Adipose tissue (tissue), 3 donors: ENCODE results near the gene OR51B6. TPM values are rescaled to one million over a fixed set of nuclear protein-coding genes. Genes with fewer than 3 reads are reported as not detected.
"Not testable (repeated sequence)": the region's sequence is repeated elsewhere in the genome, so short reads cannot be mapped to it uniquely, and the experiment has no call there.

Experiments
- H3K27ac ChIP-seq: one replicate; pipeline ENCODE4 v1.5.1; 2013; ENCODE audit warnings: low read depth, low read length
- WGBS, 3 donors: extraction: QIAGEN DNeasy Blood & Tissue Kit; methylation state at CpG; one replicate each; pipeline ENCODE4 v1.1.7; 2013; 5-methylcytosine and 5-hydroxymethylcytosine counted together
- polyA plus RNA-seq, 3 donors: library from polyadenylated mRNA; stranded (reverse); fragments of 200-250 nt; gene quantifications; one replicate each; pipeline ENCODE4 v1.2.3, GENCODE V29; 2013
- donor health status: healthy with polysubstance abuse.
- donor health status: Bipolar disorder and iron deficiency.
- donor health status: healthy.

The OR51B6 gene, protein sequence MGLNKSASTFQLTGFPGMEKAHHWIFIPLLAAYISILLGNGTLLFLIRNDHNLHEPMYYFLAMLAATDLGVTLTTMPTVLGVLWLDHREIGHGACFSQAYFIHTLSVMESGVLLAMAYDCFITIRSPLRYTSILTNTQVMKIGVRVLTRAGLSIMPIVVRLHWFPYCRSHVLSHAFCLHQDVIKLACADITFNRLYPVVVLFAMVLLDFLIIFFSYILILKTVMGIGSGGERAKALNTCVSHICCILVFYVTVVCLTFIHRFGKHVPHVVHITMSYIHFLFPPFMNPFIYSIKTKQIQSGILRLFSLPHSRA
- polyA plus RNA-seq, result not detected

DNA sequence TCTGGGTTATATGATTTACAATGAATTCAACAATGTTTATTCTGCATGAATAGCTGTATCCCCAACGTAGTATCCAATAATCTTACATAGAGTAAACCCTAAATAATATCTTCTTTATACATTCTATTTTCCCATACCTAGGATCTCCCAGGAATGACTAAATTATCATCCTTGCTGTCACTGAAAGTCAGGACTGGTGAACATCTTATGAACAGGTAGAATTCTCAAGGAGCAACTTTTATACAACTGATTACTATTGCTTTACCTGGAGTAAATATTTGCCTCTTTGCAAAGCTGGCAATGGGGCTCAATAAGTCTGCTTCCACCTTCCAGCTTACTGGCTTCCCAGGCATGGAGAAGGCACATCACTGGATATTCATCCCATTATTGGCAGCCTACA lies at the start of gene OR51B6:
TSS of gene OR51B6 (plus strand) at position 301 of the 400 bp plus-strand sequence. CDS start at position 301, 0 bp downstream.
- 46 to 77% (median 63%) methylated on average over 1 of the region's 1 CpG for WGBS, 3 donors
- H3K27ac ChIP-seq, result no peak within 1 kb of the TSS

DNA sequence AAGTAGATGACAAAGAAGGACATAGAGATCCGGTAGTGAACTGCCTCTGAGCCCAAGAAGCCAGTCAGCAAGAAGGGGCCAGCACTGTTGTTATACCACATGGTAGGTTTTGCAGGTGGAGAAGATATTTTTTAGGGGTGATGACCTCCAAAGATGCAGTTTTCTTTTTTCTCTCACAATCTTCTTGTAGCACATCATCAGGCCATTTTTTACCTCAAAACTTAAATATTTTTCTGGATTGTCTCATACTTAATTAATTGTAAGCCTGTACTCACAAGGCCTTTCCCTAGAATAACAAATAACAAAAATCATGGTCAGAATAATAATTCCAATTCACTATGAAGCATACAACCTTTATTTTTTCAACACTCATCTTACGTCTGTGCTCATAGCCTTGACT lies 49.5 kb upstream of the OR51B6 start, which contains the start of gene OR51B4:
TSS of gene OR51B4 (minus strand) at position 101 of the 400 bp plus-strand sequence. CDS start at position 101, 0 bp downstream.
- no peak within 1 kb of the TSS for H3K27ac ChIP-seq
- WGBS, 3 donors, result 70 to 90% (median 90%) methylated on average over 2 of the region's 2 CpGs

DNA sequence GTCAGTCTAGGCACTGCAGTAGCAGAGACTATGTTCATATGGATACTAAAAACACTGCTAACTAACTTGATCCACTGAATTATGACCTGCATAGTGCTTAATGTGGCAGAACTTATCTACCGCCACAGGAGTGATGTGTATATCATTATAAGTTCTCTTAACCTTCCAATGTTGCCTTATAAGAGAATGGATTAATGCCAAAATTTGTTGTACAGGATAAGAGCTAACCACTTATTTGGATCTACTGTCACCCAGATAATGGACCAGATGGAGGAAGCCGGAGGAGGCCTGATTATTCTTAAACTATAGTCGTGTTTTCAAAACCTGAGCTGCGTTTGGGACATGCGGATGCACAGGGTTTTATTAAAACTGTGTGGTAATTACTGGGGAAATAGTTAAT lies 47.7 kb upstream of the OR51B6 start:
- WGBS, 3 donors, result 70 to 80% (median 71%) methylated on average over 5 of the region's 5 CpGs
- no peak overlapping the region for H3K27ac ChIP-seq

DNA sequence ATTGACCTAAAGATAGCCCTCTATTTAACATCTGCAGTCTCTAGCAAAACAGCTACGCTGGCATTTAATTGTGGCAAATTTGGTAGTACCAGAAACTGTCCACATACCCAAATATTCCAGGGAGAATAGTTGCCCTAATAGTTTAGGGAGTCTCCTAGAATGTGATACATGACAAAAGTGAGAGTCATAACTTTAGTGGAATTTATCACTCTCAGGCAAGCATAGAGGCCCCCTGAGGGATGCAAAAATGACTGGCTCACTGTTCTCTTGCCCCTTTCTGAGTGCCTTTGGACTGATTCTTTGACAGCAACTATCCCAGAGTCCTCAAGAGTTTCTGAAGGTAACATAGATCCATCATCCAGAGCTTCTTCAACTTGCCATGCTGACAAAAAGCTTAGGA lies 47.3 kb upstream of the OR51B6 start:
- WGBS, 3 donors, result 60 to 92% (median 90%) methylated on average over 1 of the region's 1 CpG
- H3K27ac ChIP-seq, result no peak overlapping the region

DNA sequence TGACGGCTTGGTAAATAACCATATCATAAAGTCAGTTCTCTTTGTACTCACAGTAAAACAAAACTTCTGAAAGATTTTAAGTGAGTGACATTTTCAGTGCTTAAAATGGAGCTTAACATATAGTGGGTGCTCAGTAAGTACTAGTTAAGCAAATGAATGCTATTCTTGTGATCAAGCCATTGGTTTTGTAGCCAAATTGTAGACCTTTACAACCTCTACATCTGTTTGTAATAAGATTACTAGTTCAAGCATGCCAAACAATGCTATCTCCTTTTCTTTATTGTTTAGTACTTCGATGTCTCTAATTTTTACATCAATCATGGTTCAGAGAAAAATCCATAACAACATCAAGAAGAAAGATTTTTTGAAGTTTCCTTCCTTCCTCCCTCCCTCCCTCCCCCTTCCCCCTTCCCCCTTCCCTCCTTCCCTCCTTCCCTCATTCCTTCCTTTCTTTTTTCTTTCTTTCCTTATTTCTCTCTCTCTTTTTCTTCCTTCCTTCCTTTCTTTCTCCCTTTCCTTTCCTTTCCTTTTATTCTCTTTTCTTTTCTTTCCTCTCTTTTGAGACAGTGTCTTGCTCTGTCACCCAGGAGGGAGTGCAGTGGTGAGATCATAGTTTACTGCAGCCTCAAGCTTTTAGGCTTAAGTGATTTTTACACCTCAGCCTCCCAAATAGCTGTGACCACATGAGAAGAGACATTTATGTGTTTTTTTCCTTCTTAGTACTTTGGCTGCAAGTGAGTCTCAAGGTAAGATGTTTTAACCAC lies 43.9 kb upstream of the OR51B6 start:
- H3K27ac ChIP-seq, result no peak overlapping the region
- WGBS, 3 donors, result 58 to 91% (median 75%) methylated on average over 2 of the region's 2 CpGs

DNA sequence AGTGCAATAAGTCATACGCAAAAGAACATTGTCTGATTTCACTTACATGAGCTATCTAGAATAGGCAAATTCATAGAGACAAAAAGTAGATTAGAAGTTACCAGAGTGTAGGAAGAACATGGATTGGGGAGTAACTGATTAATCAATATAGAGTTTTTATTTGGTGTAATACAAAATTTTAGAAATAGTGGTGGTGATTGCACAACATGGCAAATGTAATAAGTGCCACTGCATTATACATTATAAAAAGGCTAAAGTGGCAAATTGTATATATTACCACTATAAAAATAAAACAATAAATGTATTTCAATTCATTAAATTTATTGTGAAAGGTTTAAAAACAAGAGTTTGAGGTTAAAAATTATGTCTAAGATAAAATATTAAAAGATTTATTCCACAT lies 40.9 kb upstream of the OR51B6 start:
- H3K27ac ChIP-seq, result no peak overlapping the region
- WGBS, 3 donors, result 94 to 95% (median 95%) methylated on average over 1 of the region's 1 CpG

DNA sequence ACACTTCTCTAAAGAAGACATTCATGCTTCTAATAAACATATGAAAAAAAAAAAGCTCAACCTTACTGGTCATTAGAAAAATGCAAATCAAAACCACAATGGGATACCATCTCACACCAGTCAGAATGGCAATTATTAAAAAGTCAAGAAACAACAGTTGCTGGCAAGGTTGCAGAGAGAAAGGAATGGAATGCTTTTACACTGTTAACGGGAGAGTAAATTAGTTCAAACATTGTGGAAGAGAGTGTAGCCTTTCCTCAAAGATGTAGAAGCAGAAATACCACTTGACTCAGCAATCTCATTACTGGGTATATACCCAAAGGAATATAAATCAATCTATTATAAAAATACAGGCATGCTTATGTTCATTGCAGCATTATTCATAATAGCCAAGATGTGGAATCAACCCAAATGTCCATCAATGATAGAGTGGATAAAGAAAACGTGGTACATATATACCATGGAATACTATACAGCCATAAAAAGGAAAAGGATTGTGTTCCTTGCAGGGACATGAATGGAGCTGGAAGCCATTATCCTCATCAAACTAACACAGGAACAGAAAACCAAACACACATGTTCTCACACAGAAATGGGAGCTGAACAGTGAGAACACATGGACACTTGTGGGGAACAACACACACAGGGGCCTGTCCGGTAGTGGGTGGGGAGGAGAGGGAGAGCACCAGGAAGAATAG lies 37.8 kb upstream of the OR51B6 start:
- 77 to 83% (median 82%) methylated on average over 3 of the region's 3 CpGs for WGBS, 3 donors
- H3K27ac ChIP-seq, result not testable (repeated sequence)

DNA sequence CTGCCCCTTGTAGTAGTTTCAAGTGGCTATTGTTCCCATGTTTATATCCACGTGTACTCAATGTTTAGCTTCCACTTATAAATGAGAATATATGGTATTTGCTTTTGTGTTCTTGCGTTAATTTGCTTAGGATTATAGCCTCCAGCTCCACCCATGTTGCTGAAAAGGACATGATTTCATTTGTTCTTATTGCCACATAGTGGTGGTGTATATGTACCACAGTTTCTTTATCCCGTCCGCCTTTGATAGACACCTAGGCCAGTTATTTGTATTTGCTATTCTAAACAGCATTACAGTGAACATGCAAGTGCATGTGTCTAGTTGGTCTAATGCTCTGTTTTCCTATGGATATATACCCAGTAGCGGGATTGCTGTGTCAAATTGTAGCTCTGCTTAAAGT lies 34.0 kb upstream of the OR51B6 start:
- 58 to 72% (median 70%) methylated on average over 5 of the region's 5 CpGs for WGBS, 3 donors
- H3K27ac ChIP-seq, result no peak overlapping the region

DNA sequence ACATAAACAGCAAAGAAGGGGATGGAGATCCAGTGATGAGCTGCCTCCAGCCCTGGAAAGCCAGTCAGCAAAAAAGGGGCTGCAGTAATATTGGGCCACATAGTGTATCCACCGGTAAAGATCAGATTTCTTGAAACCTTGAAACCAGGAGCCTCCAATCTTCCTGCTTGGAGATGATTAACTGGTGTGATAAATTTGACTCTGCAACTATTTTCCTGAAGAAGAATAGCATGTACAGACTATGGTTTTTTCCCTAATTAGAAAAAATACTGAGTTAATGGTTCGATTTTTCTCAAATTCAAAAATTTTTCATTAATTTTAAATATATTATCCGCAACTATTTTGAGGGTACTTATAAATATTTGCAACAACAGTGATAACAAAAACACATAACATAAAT lies 27.1 kb upstream of the OR51B6 start, which contains the start of gene OR51B2:
TSS of gene OR51B2 (minus strand) at position 101 of the 400 bp plus-strand sequence. CDS start at position 101, 0 bp downstream.
- WGBS, 3 donors, result 72 to 83% (median 76%) methylated on average over 3 of the region's 3 CpGs
- no peak within 1 kb of the TSS for H3K27ac ChIP-seq

DNA sequence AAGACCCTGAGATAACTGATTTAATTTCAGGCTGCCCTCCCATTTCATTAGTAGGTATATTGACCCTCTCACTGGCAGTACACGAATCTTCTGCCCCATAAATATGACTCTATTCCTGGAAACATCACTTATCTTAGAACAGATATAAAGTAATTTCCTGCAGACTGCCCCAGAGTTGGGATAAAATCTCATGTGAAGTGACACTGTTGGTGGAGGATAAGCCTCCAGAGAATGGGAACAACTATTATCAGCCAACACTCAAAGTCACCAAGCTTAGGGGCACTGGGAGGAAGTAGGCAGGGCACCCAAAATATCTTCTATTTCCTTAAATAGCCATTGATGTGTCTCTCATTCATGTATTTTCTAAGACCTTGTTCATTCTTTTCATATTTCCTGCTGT lies 16.1 kb upstream of the OR51B6 start:
- no peak overlapping the region for H3K27ac ChIP-seq
- WGBS, 3 donors, result 37 to 43% (median 40%) methylated on average over 1 of the region's 1 CpG

DNA sequence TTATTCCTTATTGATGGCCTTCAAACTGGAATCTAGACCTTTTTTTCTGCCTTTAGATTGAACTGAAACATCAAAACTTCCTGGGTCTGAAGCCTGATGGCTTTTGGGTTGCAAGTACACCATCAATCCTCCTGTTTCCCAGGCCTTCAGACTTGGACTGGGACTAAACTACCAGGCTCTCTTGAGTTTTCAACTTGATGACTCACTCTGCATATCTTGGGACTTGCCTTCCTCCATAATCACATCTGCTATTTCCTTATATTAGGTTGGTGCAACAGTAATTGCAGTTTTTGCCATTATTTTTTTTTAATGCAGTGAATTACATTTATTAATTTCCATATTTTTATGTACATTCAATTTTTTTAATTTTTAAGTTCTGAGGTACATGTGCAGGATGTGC lies 15.0 kb upstream of the OR51B6 start:
- H3K27ac ChIP-seq, result no peak overlapping the region

DNA sequence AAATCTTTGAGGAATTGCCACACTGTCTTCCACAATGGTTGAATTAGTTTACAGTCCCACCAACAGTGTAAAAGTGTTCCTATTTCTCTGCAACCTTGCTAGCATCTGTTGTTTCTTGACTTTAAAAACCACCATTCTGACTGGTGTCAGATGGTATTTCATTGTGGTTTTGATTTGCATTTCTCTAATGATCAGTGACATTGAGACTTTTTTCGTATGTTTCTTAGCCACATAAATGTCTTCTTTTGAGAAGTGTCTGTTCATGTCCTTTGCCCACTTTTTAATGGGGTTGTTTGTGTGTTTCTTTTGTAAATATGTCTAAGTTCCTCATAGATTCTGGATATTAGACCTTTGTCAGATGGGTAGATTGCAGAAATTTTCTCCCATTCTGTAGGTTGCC lies 14.1 kb upstream of the OR51B6 start:
- WGBS, 3 donors, result 59 to 76% (median 67%) methylated on average over 1 of the region's 1 CpG
- not testable (repeated sequence) for H3K27ac ChIP-seq

DNA sequence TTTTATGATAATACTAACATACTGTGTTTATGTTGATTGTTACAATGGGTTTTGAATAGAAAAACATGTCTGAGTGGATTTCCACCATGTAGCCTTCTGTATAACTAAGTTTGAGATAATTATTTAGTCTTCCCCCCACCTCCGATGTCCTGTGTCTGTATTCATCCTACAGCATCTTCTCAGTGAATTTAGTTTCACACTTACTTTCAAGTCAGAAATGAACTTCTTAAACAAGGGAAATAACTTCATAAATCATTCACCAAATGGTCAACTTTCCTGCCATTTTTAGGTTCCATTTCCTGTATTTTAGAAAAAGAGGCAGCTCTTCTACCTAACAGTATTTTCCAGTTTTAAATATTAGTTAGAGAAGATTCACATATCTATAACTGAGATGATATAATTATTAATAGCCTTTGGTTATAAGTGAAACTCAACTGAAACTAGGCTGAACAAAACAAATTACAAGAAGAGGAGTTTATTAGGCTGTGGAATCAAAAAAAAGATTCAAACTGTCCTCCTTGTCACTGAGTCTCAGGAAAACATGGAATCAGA lies 11.5 kb upstream of the OR51B6 start:
- 69 to 83% (median 71%) methylated on average over 1 of the region's 1 CpG for WGBS, 3 donors

DNA sequence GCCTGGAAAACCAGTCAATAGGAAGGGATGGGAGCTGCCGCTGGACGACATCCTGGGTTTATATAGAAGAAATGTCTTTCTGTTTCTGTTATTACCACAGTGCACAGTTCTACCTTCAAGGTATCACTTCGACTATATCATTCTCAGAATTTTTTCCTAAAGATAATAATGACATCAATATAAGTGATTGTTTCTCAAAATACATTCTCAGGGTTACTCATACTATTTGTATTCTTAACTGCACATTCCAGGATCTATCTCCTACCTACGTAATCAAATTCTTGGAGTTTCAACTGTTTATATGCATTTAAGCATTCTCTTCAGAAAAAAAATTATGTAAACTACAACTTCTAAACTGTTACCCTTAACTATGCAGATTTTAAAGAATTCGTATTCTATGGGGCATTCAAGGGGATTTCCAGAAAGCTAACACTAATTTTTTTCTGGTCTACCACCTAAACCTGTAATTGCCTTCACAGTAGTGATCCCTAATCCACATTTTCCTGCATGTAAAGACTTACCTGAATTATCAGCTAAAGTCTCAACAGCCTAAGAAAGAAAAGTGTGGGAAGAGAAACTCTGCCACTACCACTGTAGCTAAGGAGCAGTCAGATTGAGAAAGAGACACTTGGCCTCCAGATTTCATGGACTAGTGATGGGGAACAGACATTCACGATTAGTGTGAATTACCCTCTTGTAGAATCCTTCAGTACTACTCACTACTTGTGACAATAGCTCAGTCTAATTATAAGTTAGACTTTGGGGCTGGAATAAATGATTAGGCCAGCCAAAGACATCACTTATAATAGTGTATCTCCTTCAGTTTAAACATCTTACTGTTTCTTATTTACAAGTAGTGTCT lies 7.6 kb upstream of the OR51B6 start, which contains the start of gene OR51B5:
TSS of gene OR51B5 (minus strand) at position 51 of the 862 bp plus-strand sequence. CDS start at position 51, 0 bp downstream.
- H3K27ac ChIP-seq, result no peak within 1 kb of the TSS
- WGBS, 3 donors, result 69 to 76% (median 73%) methylated on average over 6 of the region's 6 CpGs

More for the DNA sequence above, 11.5 kb upstream of the OR51B6 start:
- no peak overlapping the region for H3K27ac ChIP-seq

DNA sequence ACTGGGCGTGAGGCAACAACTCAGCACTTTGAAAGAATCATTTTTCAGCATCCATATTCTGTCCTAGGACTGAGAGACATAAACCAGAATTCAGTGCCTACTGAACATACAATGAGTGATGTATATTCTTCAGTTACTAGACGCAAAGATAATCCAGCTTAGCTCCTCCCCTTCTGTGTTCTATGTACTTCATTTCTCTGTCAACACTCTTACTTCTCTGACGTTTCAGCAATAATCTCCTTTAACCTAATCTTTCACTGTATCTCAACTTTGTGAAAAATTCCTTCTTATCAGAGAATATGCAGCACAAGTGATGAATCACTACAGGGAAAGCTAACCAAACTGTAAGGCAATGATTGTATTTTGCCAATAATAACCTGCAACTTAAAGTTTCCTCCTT lies 5.5 kb upstream of the OR51B6 start:
- H3K27ac ChIP-seq, result no peak overlapping the region
- WGBS, 3 donors, result 58 to 69% (median 65%) methylated on average over 3 of the region's 3 CpGs

DNA sequence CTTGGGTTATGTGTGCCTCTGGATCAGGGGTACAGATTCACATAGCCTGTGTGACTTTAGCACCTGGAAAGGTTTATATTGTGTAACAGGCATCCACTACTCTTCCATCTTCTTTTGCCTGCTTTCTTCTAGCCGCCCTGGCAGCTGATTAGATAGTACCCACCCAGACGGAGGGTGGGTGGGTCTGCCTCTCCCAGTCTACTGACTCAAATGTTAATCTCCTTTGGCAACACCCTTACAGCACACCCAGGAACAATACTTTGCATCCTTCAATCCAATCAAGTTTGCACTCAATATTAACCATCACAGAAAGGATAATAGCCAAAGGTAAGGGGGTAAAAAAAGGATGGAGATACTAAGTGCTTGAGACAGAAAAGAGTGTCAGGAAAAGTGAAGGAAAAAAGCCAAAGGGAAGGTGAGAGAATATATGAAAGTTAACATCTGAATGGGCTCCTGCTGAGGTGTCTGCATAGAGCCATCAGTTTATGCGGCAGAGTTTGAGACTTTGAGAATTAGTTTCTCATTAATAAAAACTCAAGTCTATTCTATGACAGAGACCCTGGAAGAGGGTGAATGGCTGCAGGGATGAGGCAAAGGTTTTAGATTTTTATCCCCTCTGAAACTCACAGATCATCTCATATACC lies 2.6 kb upstream of the OR51B6 start:
- WGBS, 3 donors, result 22 to 47% (median 41%) methylated on average over 3 of the region's 3 CpGs
- H3K27ac ChIP-seq, result no peak overlapping the region

DNA sequence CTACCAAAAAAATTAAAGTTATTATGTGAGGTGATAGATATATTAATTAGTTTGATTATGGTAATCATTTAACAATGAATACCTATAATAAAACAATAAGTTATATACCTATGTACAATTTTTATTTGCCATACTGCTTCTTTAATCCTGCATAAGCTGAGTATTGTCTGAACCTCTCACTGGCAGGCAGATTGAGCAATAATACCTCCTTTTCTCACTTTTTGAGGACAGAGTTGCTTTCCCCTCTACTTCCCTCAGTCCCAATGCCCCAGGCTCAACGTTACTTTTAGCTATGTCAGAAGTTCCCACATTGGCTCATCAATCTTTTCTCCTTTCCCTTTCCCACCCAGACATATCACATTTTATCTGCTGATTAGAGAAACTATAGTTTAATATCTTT lies 1.8 kb upstream of the OR51B6 start:
- H3K27ac ChIP-seq, result no peak overlapping the region
- 26 to 43% (median 38%) methylated on average over 1 of the region's 1 CpG for WGBS, 3 donors
